Measurements from ENCODE around the gene PKP4. TPM values are rescaled to one million over a fixed set of nuclear protein-coding genes. Genes with fewer than 3 reads are reported as not detected.

The PKP4 gene
- total RNA-seq, 1 experiment from 2014 or later: 62.8 TPM

DNA sequence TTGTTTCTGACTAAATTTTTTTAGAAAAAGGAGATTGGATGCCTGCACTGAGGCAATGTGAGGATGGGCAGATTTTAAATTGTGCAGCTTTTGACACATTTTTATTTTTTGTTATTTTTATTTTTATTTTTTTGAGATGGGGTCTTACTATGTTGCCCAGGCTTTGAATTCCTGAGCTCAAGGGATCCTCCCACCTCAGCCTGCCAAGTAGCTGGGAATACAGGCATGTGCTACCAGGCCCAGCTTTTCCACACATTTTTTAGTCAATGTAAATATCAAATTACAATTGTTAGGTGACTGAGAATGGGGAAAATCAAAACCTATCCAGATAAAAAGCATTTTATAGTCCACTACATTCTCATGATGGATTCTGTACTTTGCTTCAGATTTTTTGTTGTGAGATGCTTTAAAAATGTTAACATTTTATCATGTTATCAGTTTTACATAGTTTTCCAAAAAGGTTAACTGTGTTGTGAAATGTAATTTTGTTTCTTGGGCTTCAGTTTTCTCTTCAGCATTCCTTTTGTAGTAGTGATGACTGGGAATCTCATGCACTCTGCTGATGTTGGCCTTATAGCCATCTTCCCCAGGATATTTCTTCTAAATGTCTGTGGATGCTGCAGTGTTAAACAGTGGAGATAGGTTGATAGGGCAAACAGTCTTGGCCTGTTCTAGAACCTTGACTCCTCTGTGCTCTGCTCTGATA, 41.4 kb downstream of the PKP4 start:
- no peak overlapping the region for H3K4me3 ChIP-seq
- H3K27me3 ChIP-seq: no peaks in the 10 kb centered on the region
- no peaks in the 10 kb centered on the region for H3K36me3 ChIP-seq
- DNase-seq: no peak
- H3K4me1 ChIP-seq: peaks cover 21% of the 10 kb centered on the region
- no peaks in the 10 kb centered on the region for H3K9me3 ChIP-seq (replicated peaks)
- no peak overlapping the region for H3K27ac ChIP-seq

DNA sequence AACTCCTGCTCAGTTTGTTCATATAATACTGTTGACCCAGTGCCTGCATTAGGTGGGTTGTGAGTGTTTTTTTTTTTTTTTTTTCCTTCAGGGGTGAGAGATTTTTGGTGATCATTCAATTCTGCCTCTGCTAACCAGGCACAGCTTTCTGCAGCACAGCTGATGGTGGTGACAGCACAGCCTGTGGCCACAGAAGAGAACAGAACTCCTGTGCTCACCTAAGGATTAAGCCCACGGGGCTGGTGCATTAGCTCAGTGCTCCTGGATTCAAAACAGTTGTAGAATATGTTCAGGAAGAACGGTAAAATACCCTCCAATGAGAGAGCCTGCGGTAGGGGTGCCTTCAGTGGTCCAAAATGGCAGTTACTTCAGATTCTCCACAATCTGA, 42.0 kb downstream of the PKP4 start:
- Histone ChIP-seq H3K4me1 (peaks cover 21% of the 10 kb centered on the region), H3K27me3 (no peaks in the 10 kb centered on the region), H3K4me3 (no peak overlapping the region), H3K27ac (no peak overlapping the region), H3K9me3 (replicated peaks) (no peaks in the 10 kb centered on the region), H3K36me3 (no peaks in the 10 kb centered on the region)
- DNase-seq: no peak

- Histone ChIP-seq H3K4me1 (peaks cover 26% of the 10 kb centered on the region), H3K4me3 (no peak overlapping the region), H3K27ac (no peak overlapping the region), H3K9me3 (replicated peaks) (no peaks in the 10 kb centered on the region), H3K27me3 (no peaks in the 10 kb centered on the region), H3K36me3 (no peaks in the 10 kb centered on the region)
- DNase-seq: no peak
Observed at GRCh38 chr2:158499383-158499782, 42.6 kb downstream of the PKP4 start.

DNA sequence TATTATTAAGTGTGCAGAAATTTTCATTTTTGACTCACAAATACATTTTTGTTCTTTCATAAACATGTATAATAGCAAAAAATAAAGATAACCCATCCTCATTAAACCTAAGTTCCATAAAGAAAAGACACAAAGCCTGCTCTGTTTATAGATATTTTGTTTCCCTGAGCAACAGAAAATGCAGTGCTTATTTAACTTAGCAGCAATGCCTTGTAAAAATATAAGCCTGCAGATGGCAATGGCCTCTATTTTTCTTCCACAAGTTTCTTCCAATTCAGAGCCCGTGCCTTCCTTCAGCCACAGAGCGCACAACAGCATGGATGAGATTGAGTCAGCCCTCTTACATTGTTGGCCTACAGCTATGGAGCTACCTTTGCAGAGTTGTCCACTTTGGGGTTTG, 43.6 kb downstream of the PKP4 start:
- Histone ChIP-seq H3K27ac (no peak overlapping the region), H3K4me3 (no peak overlapping the region), H3K4me1 (peaks cover 35% of the 10 kb centered on the region), H3K36me3 (no peaks in the 10 kb centered on the region), H3K9me3 (replicated peaks) (no peaks in the 10 kb centered on the region), H3K27me3 (no peaks in the 10 kb centered on the region)
- DNase-seq: no peak

GRCh38 chr2:158501301-158501700, 44.5 kb downstream of the PKP4 start:
- Histone ChIP-seq H3K4me3 (no peak overlapping the region), H3K36me3 (no peaks in the 10 kb centered on the region), H3K27me3 (no peaks in the 10 kb centered on the region), H3K9me3 (replicated peaks) (no peaks in the 10 kb centered on the region), H3K27ac (no peak overlapping the region), H3K4me1 (peaks cover 45% of the 10 kb centered on the region)
- DNase-seq: no peak

DNA sequence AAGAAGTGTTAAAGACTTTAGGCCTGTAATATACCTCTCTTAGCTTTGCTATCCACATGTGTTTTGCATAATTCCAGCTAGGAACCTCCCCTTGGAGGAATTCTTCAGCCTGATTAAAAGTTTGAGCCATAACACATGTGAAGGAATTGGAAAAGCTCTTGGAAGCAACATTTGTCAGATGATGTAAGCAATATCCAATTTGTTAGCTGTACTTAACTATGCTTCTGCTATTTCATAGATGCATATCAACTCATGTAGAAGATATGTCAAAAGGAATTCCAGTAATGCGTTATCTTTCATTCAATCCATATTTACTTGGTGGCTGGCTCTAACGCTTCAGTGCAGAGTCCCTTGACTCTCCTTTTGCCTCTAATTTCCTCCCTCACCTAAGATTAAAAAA, 46.2 kb downstream of the PKP4 start:
- DNase-seq: peak in 1 of 2 experiments; percentile 39
- peak overlapping the region; percentile 31 for H3K27ac ChIP-seq
- H3K9me3 ChIP-seq (replicated peaks): no peaks in the 10 kb centered on the region
- no peak overlapping the region for H3K4me3 ChIP-seq
- H3K36me3 ChIP-seq: no peaks in the 10 kb centered on the region
- no peaks in the 10 kb centered on the region for H3K27me3 ChIP-seq
- H3K4me1 ChIP-seq: peaks cover 61% of the 10 kb centered on the region

DNA sequence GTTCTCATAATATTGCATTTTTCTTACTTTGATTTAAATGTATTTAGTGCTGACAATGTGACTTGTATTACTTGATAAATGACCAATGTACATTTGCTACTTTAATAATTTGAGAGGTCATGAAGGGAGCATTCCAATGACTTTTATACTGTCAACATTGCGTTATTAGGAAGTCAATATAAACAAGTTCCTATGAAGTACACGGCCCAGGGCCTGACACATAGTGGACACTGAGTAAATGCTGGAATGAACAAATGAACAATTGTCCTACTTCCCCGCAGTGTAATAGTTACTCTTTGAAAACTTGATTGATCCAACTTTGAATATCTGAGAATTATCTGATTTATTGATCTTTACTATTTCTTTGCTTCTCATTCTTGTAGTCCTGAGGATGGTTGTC, 47.3 kb downstream of the PKP4 start:
- peak overlapping the region; percentile 83 for H3K27ac ChIP-seq
- H3K9me3 ChIP-seq (replicated peaks): no peaks in the 10 kb centered on the region
- no peaks in the 10 kb centered on the region for H3K36me3 ChIP-seq
- H3K4me3 ChIP-seq: no peak overlapping the region
- no peak for DNase-seq
- H3K4me1 ChIP-seq: peaks cover 67% of the 10 kb centered on the region
- H3K27me3 ChIP-seq: no peaks in the 10 kb centered on the region

GRCh38 chr2:158505448-158505934, 48.7 kb downstream of the PKP4 start:
- no peaks in the 10 kb centered on the region for H3K36me3 ChIP-seq
- H3K4me3 ChIP-seq: no peak overlapping the region
- peak; percentile 69 to 88 for DNase-seq
- H3K4me1 ChIP-seq: peaks cover 80% of the 10 kb centered on the region
- H3K9me3 ChIP-seq (replicated peaks): no peaks in the 10 kb centered on the region
- no peaks in the 10 kb centered on the region for H3K27me3 ChIP-seq
- peak overlapping the region; percentile 83 for H3K27ac ChIP-seq

- Histone ChIP-seq H3K36me3 (no peaks in the 10 kb centered on the region), H3K4me1 (peaks cover 75% of the 10 kb centered on the region), H3K27ac (peak overlapping the region; percentile 83), H3K4me3 (no peak overlapping the region), H3K27me3 (no peaks in the 10 kb centered on the region), H3K9me3 (replicated peaks) (no peaks in the 10 kb centered on the region)
- peak; percentile 62 to 89 for DNase-seq
Observed at GRCh38 chr2:158507141-158507540, 50.4 kb downstream of the PKP4 start.

- Histone ChIP-seq H3K27ac (peak overlapping the region; percentile 83), H3K4me1 (peaks cover 69% of the 10 kb centered on the region), H3K9me3 (replicated peaks) (no peaks in the 10 kb centered on the region), H3K36me3 (no peaks in the 10 kb centered on the region; the same call in 1 of the 2 replicates), H3K27me3 (no peaks in the 10 kb centered on the region), H3K4me3 (no peak overlapping the region)
- DNase-seq: peak; percentile 18 to 58
Observed at GRCh38 chr2:158507679-158508078, 50.9 kb downstream of the PKP4 start.

GRCh38 chr2:158509928-158510797, 53.4 kb downstream of the PKP4 start:
- peak in 1 of 2 experiments; percentile 19 for DNase-seq
- Histone ChIP-seq H3K4me3 (no peak overlapping the region), H3K27me3 (no peaks in the 10 kb centered on the region), H3K9me3 (replicated peaks) (no peaks in the 10 kb centered on the region), H3K36me3 (peaks cover 4% of the 10 kb centered on the region), H3K27ac (peak overlapping the region; percentile 45), H3K4me1 (peaks cover 46% of the 10 kb centered on the region)

GRCh38 chr2:158510887-158511286, 54.1 kb downstream of the PKP4 start:
- Histone ChIP-seq H3K9me3 (replicated peaks) (no peaks in the 10 kb centered on the region), H3K4me1 (peaks cover 39% of the 10 kb centered on the region), H3K27ac (no peak overlapping the region), H3K36me3 (peaks cover 4% of the 10 kb centered on the region), H3K4me3 (no peak overlapping the region), H3K27me3 (no peaks in the 10 kb centered on the region)
- no peak for DNase-seq

GRCh38 chr2:158511706-158512105, 55.0 kb downstream of the PKP4 start:
- Histone ChIP-seq H3K36me3 (peaks cover 4% of the 10 kb centered on the region), H3K27me3 (no peaks in the 10 kb centered on the region), H3K4me1 (peaks cover 31% of the 10 kb centered on the region), H3K27ac (no peak overlapping the region), H3K4me3 (no peak overlapping the region), H3K9me3 (replicated peaks) (no peaks in the 10 kb centered on the region)
- DNase-seq: no peak

DNA sequence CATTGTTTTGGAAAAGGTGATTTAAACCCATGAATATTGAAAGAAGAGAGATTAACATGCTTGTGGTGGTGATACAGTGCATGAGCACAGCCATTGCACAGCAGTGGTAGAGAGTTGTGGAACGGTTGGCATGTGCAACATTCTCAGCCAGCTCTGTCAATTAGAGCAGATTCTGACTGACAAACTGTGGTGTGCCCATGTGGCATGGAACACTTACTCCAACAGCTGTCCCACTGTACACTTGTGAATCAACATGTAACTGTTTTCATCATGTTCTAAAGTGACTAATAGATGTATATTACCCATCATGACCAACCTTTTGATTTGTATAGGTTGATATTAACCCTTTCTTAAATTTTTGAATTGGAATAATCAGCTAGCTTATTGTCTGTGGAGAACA, 55.6 kb downstream of the PKP4 start:
- Histone ChIP-seq H3K27me3 (no peaks in the 10 kb centered on the region), H3K9me3 (replicated peaks) (no peaks in the 10 kb centered on the region), H3K27ac (no peak overlapping the region), H3K4me3 (no peak overlapping the region), H3K4me1 (peaks cover 25% of the 10 kb centered on the region), H3K36me3 (peaks cover 4% of the 10 kb centered on the region)
- DNase-seq: no peak

DNA sequence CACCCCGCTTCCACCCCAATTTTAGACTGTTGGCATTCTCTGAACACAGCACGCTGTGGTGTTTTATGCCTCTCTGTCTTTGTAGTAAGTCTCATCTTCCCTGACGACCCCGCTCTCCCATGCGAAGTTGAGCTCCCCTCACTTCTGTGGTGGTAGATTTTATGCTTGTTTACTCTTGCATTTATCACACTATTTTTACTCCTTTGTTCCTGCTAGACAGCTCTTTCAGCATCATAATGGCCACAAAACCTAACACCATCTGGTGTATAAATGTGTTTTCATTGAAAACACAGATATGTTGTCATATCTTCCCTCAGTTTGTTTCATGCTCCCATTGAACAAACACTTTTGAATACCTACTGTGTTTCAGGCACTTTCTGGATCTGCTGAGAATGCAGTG, 57.1 kb downstream of the PKP4 start:
- Histone ChIP-seq H3K27ac (no peak overlapping the region), H3K4me3 (no peak overlapping the region), H3K27me3 (no peaks in the 10 kb centered on the region), H3K4me1 (peaks cover 15% of the 10 kb centered on the region), H3K9me3 (replicated peaks) (no peaks in the 10 kb centered on the region), H3K36me3 (peaks cover 4% of the 10 kb centered on the region)
- DNase-seq: no peak

Measured in SJCRH30 (cell line).